ENCODE results near the gene OGFOD1.

OGFOD1 gene

DNA sequence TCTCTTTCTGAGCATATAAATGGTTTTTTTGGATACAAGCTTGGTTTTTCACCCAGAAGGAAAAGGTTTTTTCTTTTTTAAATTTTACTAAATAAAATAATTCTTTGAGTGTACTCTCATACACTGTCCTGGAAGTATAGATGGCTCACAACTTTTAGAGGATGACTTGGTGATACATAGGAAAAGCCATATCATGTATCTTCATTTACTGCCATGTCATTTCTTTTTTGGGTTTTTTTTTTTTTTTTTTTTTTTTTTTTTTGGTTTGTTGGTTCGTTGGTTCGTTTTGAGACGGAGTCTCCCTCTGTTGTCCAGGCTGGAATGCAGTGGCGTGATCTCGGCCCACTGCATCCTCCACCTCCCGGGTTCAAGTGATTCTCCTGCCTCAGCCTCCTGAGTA, 11.8 kb downstream of the OGFOD1 start:
- no peaks in the 10 kb centered on the region for H3K27me3 ChIP-seq (ENCODE audit: low read length)
- no peaks in the 10 kb centered on the region for H3K9me3 ChIP-seq (ENCODE audit: insufficient read depth, low read length)
- TF ChIP-seq EZH2phosphoT487 (conservative IDR thresholded peaks at IDR 0.05; ENCODE audit: low read length) (no peak), CTCF (IDR thresholded peaks at IDR 0.05; ENCODE audit: insufficient read depth, low read length, poor library complexity, severe bottlenecking) (no peak)
- no peak overlapping the region for H3K4me3 ChIP-seq (ENCODE audit: insufficient read depth, low read length, poor library complexity, severe bottlenecking)
- no peak overlapping the region for H3K27ac ChIP-seq (ENCODE audit: low read depth, low read length)
- H3K36me3 ChIP-seq (ENCODE audit: low read length): peaks cover 47% of the 10 kb centered on the region
- no peaks in the 10 kb centered on the region for H3F3A ChIP-seq (ENCODE audit: insufficient read depth)
- H3K9me2 ChIP-seq (replicated peaks; ENCODE audit: insufficient read depth, low read length): no peaks in the 10 kb centered on the region
- H4K20me1 ChIP-seq (ENCODE audit: low read depth, low read length): no peaks in the 10 kb centered on the region
- no peak overlapping the region for H2AFZ ChIP-seq (ENCODE audit: low read depth, low read length, severe bottlenecking)
- H3K79me2 ChIP-seq (ENCODE audit: insufficient read depth, low read length): no peaks in the 10 kb centered on the region
- no peak overlapping the region for H3K9ac ChIP-seq (ENCODE audit: low read length)
- H3K4me2 ChIP-seq (ENCODE audit: low read depth, low read length, poor library complexity, severe bottlenecking): no peak overlapping the region

GRCh38 chr16:56466344-56466743, 15.0 kb downstream of the OGFOD1 start:
- Histone ChIP-seq H3K9ac (ENCODE audit: low read length) (no peak overlapping the region), H3K9me2 (replicated peaks; ENCODE audit: insufficient read depth, low read length) (no peaks in the 10 kb centered on the region), H3K27ac (ENCODE audit: low read depth, low read length) (no peak overlapping the region), H3F3A (ENCODE audit: insufficient read depth) (no peaks in the 10 kb centered on the region), H3K4me2 (ENCODE audit: low read depth, low read length, poor library complexity, severe bottlenecking) (no peak overlapping the region), H3K4me3 (ENCODE audit: insufficient read depth, low read length, poor library complexity, severe bottlenecking) (no peak overlapping the region), H3K27me3 (ENCODE audit: low read length) (no peaks in the 10 kb centered on the region), H2AFZ (ENCODE audit: low read depth, low read length, severe bottlenecking) (no peak overlapping the region), H3K36me3 (ENCODE audit: low read length) (peaks cover 41% of the 10 kb centered on the region), H3K9me3 (ENCODE audit: insufficient read depth, low read length) (no peaks in the 10 kb centered on the region), H3K79me2 (ENCODE audit: insufficient read depth, low read length) (no peaks in the 10 kb centered on the region), H4K20me1 (ENCODE audit: low read depth, low read length) (no peaks in the 10 kb centered on the region)
- TF ChIP-seq CTCF (IDR thresholded peaks at IDR 0.05; ENCODE audit: insufficient read depth, low read length, poor library complexity, severe bottlenecking): no peak
- TF ChIP-seq EZH2phosphoT487 (conservative IDR thresholded peaks at IDR 0.05; ENCODE audit: low read length): no peak

- H3K27ac ChIP-seq (ENCODE audit: low read depth, low read length): no peak overlapping the region
- TF ChIP-seq EZH2phosphoT487 (conservative IDR thresholded peaks at IDR 0.05; ENCODE audit: low read length): no peak
- H3K36me3 ChIP-seq (ENCODE audit: low read length): peaks cover 37% of the 10 kb centered on the region
- no peaks in the 10 kb centered on the region for H3K9me3 ChIP-seq (ENCODE audit: insufficient read depth, low read length)
- H3K27me3 ChIP-seq (ENCODE audit: low read length): no peaks in the 10 kb centered on the region
- no peak overlapping the region for H2AFZ ChIP-seq (ENCODE audit: low read depth, low read length, severe bottlenecking)
- no peak overlapping the region for H3K9ac ChIP-seq (ENCODE audit: low read length)
- no peak overlapping the region for H3K4me2 ChIP-seq (ENCODE audit: low read depth, low read length, poor library complexity, severe bottlenecking)
- H3K79me2 ChIP-seq (ENCODE audit: insufficient read depth, low read length): no peaks in the 10 kb centered on the region
- no peaks in the 10 kb centered on the region for H4K20me1 ChIP-seq (ENCODE audit: low read depth, low read length)
- H3K4me3 ChIP-seq (ENCODE audit: insufficient read depth, low read length, poor library complexity, severe bottlenecking): no peak overlapping the region
- no peaks in the 10 kb centered on the region for H3K9me2 ChIP-seq (replicated peaks; ENCODE audit: insufficient read depth, low read length)
- H3F3A ChIP-seq (ENCODE audit: insufficient read depth): no peaks in the 10 kb centered on the region
Observed at GRCh38 chr16:56468800-56469199, 17.4 kb downstream of the OGFOD1 start.

GRCh38 chr16:56469748-56470147, 18.4 kb downstream of the OGFOD1 start:
- Histone ChIP-seq H3K36me3 (ENCODE audit: low read length) (peaks cover 33% of the 10 kb centered on the region), H3K79me2 (ENCODE audit: insufficient read depth, low read length) (no peaks in the 10 kb centered on the region), H3K27ac (ENCODE audit: low read depth, low read length) (no peak overlapping the region)

More at GRCh38 chr16:56469748-56470147, 18.4 kb downstream of the OGFOD1 start:
- Histone ChIP-seq H3K4me2 (ENCODE audit: low read depth, low read length, poor library complexity, severe bottlenecking) (no peak overlapping the region), H2AFZ (ENCODE audit: low read depth, low read length, severe bottlenecking) (no peak overlapping the region), H3K9ac (ENCODE audit: low read length) (no peak overlapping the region), H3K4me3 (ENCODE audit: insufficient read depth, low read length, poor library complexity, severe bottlenecking) (no peak overlapping the region), H3K27me3 (ENCODE audit: low read length) (no peaks in the 10 kb centered on the region), H3K9me3 (ENCODE audit: insufficient read depth, low read length) (no peaks in the 10 kb centered on the region), H3K9me2 (replicated peaks; ENCODE audit: insufficient read depth, low read length) (no peaks in the 10 kb centered on the region), H4K20me1 (ENCODE audit: low read depth, low read length) (no peaks in the 10 kb centered on the region), H3F3A (ENCODE audit: insufficient read depth) (no peaks in the 10 kb centered on the region)
- TF ChIP-seq CTCF (IDR thresholded peaks at IDR 0.05; ENCODE audit: insufficient read depth, low read length, poor library complexity, severe bottlenecking): no peak
- no peak for TF ChIP-seq EZH2phosphoT487 (conservative IDR thresholded peaks at IDR 0.05; ENCODE audit: low read length)

All from SU-DHL-6 (cell line).